Measurements from ENCODE around the gene DPYD. TPM values are rescaled to one million over a fixed set of nuclear protein-coding genes. Genes with fewer than 3 reads are reported as not detected.

The DPYD gene
- total RNA-seq, 1 experiment from 2014 or later, result 9.1 TPM

GRCh38 chr1:97144527-97144926 is 776.3 kb downstream of the DPYD start:
- DNase-seq (ENCODE audit: low read depth), result peak; percentile 73

- peak; percentile 32 for DNase-seq (ENCODE audit: low read depth)
Observed at GRCh38 chr1:97143236-97143882, 777.5 kb downstream of the DPYD start.

GRCh38 chr1:97140611-97141010 is 780.2 kb downstream of the DPYD start:
- no peak for DNase-seq (ENCODE audit: low read depth)

- no peak for DNase-seq (ENCODE audit: low read depth)
Observed at GRCh38 chr1:97139512-97139911, 781.3 kb downstream of the DPYD start.

DNA sequence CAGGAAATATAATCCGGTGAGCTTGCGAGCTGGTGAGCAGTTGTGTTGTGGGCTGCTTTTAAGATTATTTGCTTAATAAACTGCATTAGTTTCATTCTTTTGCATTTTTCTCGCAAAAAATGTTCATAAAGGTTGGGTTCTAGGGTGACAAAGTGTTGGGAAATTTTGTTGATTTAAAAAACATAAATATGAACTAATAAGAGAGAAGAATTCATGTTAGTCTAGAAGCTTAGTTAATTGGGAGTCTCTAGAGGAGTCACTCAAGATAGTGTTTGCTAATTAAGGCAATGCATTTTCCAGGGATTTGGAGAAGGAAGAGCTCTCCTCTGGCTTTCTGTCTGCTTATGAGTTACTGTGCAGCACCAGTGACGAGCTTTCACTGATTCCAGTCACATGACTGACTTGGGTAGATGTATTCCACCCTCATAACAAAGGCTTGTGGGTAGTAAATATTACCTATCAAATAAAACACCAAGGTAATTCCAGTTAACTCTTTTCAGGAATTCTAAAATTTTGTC is 782.3 kb downstream of the DPYD start:
- no peak for DNase-seq (ENCODE audit: low read depth)

- peak; percentile 77 for DNase-seq (ENCODE audit: low read depth)
Observed at GRCh38 chr1:97137862-97138514, 782.8 kb downstream of the DPYD start.

DNA sequence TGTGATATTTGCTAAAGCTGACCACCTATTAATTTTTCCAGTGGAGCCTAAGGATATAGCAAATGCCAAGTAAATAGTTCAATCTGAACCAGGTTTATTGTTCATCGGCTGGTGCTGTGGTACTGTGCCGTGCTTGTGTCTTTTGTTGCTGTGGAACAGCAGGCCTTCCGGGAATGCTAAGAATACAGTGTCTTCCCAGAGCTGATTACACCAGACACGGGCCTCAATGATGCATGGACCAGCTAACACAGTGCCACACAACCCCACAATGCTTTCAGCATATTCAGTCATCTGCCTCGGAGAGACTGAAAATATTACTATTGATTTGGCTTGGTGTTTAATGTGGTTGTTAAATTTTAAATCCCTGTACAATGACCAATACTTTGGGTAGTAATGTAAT is 783.8 kb downstream of the DPYD start:
- no peak for DNase-seq (ENCODE audit: low read depth)

GRCh38 chr1:97135972-97136371 is 784.9 kb downstream of the DPYD start:
- DNase-seq (ENCODE audit: low read depth), result no peak

GRCh38 chr1:97128426-97128825 is 792.4 kb downstream of the DPYD start:
- no peak for DNase-seq (ENCODE audit: low read depth)

DNA sequence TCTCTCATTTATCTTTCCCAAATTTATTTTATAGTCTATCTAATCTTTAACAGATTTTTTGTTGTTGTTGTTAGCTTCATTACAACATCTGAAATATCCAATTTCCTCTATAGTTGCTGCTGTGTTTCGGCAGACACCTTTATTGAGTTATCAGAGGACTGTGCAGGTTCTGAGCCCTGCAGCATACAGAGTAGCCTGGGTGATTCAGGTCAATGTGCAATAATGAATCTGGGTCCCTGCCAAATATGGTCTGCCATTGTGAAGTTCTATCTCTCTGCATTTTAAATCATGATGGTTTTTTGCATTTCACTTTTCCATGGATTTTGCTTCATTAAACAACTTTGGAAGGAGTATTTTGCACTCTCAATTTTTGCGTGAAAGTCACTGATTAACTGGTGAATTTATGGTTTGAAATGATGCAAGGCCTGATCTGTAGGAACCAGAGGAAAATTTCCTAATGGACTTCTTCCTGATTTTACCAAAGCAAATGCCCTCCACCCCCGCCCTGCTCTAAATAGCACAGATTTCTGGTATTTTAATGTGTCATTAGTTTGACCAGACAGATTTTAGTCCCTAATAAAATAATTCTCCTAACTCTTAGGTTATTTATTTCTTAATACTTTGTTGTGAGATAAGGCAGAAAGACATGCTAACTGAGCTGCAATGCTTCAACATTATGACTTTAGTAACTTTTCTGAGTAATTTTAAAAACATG is 797.0 kb downstream of the DPYD start:
- no peak for DNase-seq (ENCODE audit: low read depth)

DNA sequence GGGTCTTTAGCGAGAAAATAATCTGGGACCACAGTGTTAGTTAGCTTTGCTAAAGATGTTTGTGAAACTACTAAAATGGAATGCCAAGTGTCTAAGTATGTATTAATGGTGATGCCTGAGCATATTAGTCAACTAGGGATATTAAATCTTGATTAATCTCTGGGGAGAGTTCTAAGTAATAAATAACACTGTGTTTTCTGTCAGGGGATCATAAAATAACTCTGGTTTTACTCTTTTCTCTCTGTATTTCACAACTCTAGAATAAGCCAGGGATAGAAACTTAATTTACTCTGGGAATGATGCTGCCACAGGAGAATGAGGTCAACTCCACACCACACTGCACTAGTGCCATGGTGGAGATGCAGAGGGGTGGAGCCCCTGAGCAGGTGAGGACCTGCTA is 800.0 kb downstream of the DPYD start:
- no peak for DNase-seq (ENCODE audit: low read depth)

- DNase-seq (ENCODE audit: low read depth), result no peak
Observed at GRCh38 chr1:97119260-97120158, 801.3 kb downstream of the DPYD start.

- DNase-seq (ENCODE audit: low read depth), result no peak
Observed at GRCh38 chr1:97114842-97115241, 806.0 kb downstream of the DPYD start.

GRCh38 chr1:97112442-97112841 is 808.4 kb downstream of the DPYD start:
- DNase-seq (ENCODE audit: low read depth), result no peak

DNA sequence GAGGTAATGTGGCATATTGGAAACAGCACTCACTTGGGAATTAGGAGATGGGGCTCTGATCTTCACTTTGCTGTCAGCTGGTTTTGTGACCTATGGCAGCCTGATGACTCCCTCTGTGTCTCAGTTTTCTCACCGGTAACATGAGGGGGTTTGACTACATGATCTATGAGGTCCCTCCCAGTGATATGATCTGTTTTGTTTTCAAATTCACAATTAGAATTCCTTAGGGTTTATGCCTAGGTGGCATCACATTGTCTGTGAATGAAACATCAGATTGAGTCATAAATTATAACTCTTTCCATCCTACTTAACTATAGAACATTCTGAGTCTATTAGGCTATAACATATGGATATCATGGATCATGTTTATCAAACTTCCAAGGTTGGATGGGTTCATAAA is 812.7 kb downstream of the DPYD start:
- peak; percentile 13 for DNase-seq (ENCODE audit: low read depth)

DNA sequence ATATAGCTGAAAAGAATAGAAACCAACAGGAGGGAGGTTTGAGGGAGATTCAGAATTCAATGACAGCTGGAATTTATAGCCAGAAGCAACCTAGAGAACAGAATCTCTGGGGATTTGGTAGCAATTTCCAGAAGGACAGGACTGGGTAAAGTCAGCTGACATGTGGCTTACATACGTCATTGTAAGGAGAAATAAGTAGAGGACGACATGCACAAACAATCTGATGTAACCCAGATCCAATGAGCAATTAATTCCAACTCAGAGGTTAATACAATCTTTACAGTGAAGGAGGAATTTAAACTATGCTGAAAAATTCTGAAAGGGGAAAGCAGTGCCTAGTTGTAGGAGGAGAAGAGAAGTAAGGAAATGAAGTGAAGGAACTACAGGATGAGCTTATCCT is 815.3 kb downstream of the DPYD start:
- DNase-seq (ENCODE audit: low read depth), result no peak

DNA sequence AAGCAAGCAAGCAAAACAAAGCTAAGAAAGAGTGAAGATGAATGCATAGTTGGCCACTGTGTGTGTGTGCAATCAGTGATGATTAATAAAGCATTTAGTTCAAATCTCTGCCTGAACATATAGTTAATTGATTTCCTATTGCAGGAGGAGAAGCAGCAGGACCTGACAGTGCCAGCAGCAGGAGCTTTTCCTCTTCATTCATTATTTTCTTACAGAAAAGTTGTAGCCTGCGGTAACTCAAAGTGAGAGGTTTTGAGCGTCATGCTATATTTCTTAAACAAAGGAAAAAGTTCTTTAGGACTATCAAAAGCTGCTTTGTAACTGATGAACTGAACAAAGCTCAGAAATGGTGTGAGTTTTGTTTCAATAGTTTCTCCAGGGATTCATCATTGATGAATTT is 819.3 kb downstream of the DPYD start:
- no peak for DNase-seq (ENCODE audit: low read depth)

DNA sequence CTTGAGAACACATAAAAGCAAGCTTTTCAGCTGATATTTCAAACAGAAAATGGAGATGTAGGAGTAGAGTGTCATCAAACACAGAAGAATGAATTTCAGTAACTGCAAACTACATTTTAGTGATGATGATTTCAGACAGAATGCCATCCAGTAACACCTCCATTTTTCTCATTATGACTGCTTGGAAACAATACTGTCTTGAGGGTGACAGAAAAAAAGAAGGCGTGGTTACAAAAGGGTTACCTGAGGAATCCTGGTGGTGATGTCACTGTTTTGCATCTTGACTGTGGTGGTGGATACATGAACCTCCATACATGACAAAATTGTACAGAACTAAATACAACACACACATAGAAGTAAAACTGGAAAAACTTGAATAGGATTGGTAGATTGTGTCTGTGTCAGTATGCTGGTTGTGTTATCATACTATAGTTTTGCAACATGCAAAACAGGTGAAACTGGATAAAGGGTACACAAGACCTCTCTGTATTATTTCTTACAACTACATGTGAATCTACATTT is 823.4 kb downstream of the DPYD start:
- no peak for DNase-seq (ENCODE audit: low read depth)

DNA sequence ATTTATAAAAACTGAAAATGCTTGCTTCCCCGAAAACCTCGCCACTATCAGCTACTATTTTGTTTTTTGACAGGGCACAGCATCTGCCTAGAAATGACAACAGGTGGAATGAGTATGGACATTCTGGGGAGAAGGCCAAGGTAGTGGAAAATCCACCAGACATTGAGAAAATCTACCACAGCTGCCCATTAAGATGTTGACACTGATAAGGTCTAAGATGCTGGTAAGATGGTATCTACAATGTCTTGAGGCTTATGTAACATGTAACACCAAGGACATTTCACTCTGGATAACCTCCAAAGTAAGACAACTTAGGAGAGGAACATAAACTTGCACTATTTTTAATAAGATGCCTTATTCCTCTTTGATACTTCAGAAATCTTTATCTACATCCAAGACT is 825.1 kb downstream of the DPYD start:
- DNase-seq (ENCODE audit: low read depth), result no peak

GRCh38 chr1:97094247-97094972 is 826.4 kb downstream of the DPYD start:
- DNase-seq (ENCODE audit: low read depth), result peak; percentile 73

- DNase-seq (ENCODE audit: low read depth), result no peak
Observed at GRCh38 chr1:97093741-97094140, 827.1 kb downstream of the DPYD start.

Data from Daoy (cell line).